GM12864 (cell line): Measurements from ENCODE around the gene PHF21A.

Experiments
- DNase-seq: peaks from one replicate; pipeline ENCODE4 v3.0.0-alpha.2; 2011; ENCODE audit warnings: low read depth
- H3K4me3 ChIP-seq: 2 replicates; pipeline ENCODE4 v1.5.1; 2011; ENCODE audit warnings: mild to moderate bottlenecking, low read depth, low read length, control low read depth
- CTCF ChIP-seq: IDR thresholded peaks from 2 replicates; pipeline ENCODE4 v1.5.1; 2011; ENCODE audit warnings: low read depth, mild to moderate bottlenecking, moderate library complexity, low read length, control low read depth, inconsistent platforms; ENCODE audit errors: missing control alignments

The PHF21A gene

GRCh38 chr11:45961751-45962240, 159.5 kb downstream of the PHF21A start:
- no peak for DNase-seq

DNA sequence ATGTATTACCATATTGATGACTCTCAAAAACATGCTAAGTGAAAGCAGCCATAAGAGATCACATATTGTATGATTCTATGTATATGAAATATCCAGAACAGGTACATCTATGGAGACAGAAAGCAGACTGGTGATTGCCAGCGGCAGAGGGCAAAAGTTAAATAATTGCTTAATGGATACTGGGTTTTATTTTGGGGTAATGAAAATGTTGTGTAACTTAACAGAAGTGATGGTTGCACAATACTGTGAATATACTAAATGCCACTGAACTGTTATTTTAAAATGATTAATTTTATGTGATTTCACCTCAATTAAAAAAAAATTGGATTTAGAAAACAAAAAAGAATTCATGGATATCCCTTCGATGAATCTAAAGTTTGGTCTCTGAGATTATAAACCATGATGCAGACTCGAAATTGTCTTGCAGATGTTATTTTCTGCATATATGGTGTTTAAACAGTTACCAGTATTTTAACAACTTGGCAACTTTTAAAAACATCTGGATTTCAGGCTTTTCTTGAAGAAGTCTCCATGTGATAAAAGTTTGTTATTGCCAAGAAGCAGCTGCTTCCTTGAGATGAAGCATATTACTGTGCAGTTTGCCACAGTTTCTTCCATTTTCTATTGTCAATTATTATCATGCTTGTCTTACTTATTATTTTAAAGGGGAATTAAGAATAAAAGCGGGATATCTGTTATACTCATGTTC, 160.7 kb downstream of the PHF21A start:
- no peak for DNase-seq
- no peak for TF ChIP-seq CTCF
- H3K4me3 ChIP-seq, result no peak overlapping the region

More at GRCh38 chr11:45961751-45962240, 159.5 kb downstream of the PHF21A start:
- TF ChIP-seq CTCF, result no peak
- H3K4me3 ChIP-seq, result no peak overlapping the region

GRCh38 chr11:45959851-45960250, 161.4 kb downstream of the PHF21A start:
- no peak overlapping the region for H3K4me3 ChIP-seq
- TF ChIP-seq CTCF, result no peak
- no peak for DNase-seq

- DNase-seq, result no peak
- no peak for TF ChIP-seq CTCF
- H3K4me3 ChIP-seq, result no peak overlapping the region
Measured at GRCh38 chr11:45949992-45950407, 171.3 kb downstream of the PHF21A start.

DNA sequence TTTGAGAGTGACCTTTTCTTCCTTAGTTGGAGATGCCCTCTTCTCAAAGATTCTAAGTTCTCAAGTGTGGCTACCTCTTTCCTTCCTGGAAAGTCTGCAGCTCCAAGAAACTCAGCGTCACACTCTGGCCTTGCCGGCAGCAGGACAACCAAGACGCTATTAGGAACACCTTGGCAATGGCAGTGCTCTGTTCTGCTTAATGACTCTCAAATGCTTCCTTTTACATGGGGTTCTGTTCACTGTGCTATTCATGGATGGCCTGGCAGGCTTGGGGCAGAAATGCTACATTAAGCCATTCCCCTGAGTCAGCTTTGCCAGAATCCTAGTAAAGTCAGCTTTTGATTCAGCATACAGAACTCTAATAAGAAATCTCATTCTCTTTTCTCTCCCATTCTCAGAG, 172.9 kb downstream of the PHF21A start:
- no peak for TF ChIP-seq CTCF
- no peak for DNase-seq
- H3K4me3 ChIP-seq, result no peak overlapping the region

- DNase-seq, result no peak
- TF ChIP-seq CTCF, result no peak
- no peak overlapping the region for H3K4me3 ChIP-seq
Measured at GRCh38 chr11:45947885-45948284, 173.4 kb downstream of the PHF21A start.
